GM15510 (cell line): ENCODE measurements around the gene DAZAP2.
A peak's percentile ranks its signal among the peaks of the same experiment; 100 is the strongest.

Source experiments
- POLR2A ChIP-seq: IDR thresholded peaks from 3 replicates; pipeline ENCODE4 v1.6.1; 2011; ENCODE audit warnings: borderline replicate concordance; ENCODE audit not compliant: insufficient read length; ENCODE audit errors: extremely low read depth

DAZAP2 gene

GRCh38 chr12:51209259-51209658, 29.4 kb upstream of the DAZAP2 start:
- TF ChIP-seq POLR2A, result no peak

DNA sequence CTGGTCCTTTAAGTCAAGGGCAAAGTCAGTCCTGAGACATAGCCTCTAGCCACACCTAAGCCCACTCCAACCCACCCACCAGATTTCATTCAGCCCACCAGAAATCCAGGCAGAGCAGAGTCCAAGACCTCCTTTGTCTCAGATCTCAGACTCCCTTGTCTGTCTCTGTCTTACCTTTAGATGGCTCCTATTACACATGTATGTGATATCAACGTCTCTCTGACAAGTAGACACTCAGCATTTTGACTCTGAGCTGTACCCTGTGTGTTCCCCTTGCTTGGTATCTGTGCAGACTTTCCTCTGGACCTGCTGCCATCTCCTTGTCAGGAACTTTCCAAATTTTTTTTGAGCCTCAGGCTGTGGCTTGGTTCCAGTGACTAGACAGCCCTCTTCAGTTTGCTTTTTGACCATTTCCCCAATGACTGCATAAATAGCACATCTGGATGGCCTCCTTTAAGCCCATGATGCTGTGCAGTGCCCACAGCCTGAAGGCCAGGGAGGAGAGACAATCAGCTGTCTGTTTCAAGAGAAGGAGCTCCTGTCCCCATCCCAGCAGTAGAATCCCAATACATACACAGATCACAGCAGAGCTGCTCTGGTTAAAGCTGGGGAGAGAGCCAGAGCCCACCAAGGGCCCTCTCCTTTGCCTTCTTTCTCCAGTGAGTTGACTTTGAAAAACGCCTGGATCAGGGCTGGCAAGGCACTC, 27.8 kb upstream of the DAZAP2 start:
- no peak for TF ChIP-seq POLR2A

- TF ChIP-seq POLR2A, result no peak
Observed at GRCh38 chr12:51214895-51215294, 23.7 kb upstream of the DAZAP2 start.

GRCh38 chr12:51216642-51217041, 22.0 kb upstream of the DAZAP2 start:
- TF ChIP-seq POLR2A, result no peak

- TF ChIP-seq POLR2A, result no peak
Observed at GRCh38 chr12:51217133-51217967, 21.3 kb upstream of the DAZAP2 start.

DNA sequence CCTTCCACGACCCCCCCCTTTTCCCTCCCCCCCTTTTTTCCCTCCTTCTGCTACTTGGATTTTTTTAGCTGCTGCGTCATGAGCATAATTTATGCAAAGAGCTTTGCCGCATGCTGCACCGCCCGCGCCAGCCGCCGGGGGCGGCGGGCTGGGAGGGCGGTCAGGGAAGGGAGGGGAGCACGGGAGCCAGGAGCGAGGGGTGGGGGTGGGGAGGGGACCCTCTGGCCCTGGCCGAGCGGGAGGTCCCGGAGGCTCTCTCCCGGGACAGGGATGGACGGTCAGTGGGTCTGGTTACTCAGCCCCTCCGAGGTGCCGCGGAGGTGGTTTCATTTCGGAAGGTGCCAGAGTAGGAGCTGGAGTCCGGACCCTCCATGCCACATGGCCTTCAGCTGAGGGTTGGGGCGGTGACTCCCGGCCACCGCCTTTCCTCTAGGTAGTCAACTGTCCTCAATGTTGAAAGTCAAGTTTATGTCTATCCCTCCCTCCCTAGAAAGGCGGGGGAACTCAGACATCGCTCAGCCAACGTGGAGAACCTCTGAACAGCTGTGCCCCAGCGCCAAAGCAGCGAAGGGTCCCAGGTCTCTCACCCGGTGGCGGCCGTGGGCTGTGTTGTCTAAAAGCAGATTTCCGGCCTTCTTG, 20.5 kb upstream of the DAZAP2 start, which contains the start of gene POU6F1:
Gene POU6F1 (minus strand): TSS at position 95 of the 639 bp plus-strand sequence. CDS start 11,226 bp downstream, outside the sequence.
- peak; percentile 33 for TF ChIP-seq POLR2A

- no peak for TF ChIP-seq POLR2A
Observed at GRCh38 chr12:51218607-51219161, 19.9 kb upstream of the DAZAP2 start.

DNA sequence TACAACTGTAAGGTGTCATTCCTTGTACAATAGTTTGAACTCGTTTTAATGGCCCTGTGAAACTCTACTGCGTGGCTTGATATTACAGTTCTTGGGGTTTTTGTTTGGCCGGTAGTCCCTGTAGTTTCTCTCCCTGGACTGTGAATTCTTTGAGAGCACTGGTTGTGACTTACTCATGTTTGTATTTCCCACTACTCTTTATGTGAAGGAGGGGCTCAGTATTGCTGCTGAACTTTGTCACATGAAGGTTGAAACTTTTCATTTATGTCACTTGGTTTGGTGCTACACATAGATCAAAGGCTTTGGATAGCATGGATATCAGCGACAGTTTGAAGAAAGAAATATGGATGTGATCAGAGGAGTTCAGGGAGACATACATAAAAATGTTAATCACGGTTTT, 19.3 kb upstream of the DAZAP2 start:
- TF ChIP-seq POLR2A, result no peak

GRCh38 chr12:51222461-51222860, 16.2 kb upstream of the DAZAP2 start:
- TF ChIP-seq POLR2A, result no peak

GRCh38 chr12:51224625-51225024, 14.0 kb upstream of the DAZAP2 start:
- TF ChIP-seq POLR2A, result no peak

DNA sequence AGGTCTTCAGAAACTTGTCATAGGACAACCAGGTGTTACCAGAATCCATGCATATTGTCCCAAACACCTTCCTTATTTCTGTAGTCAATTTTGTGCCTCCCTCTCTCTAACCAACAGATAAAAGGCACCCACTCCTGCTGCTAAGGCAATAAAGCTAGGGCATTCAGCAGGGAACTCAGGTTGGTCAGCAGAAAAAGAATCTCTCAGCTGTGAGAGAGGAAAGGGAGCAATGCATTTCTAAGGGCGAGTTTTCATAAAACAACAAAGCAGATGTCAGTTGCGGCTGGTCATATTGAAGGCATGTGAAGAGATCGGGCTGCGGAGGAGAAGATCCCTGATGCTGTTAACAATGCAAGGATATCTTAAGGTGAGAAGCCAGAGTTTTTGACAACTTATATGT, 13.4 kb upstream of the DAZAP2 start:
- TF ChIP-seq POLR2A, result no peak

DNA sequence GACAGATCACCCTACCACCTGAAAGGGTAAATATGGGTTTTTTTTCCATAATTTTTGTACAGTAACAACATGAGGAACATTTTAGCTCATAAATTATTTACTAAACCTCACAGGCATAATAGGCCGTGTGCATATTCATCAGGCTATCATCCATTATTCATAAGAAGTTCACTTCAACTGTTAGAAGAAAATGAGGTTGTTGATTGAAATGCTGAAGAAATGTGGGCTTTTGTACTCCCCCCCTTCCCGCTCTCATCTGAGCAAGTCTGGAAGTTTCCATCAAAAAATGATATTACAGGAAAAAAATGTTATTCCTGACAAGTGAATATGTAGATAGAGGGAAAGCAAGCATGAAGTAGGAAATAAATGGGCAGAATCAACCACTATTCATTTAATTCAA, 12.9 kb upstream of the DAZAP2 start:
- no peak for TF ChIP-seq POLR2A

GRCh38 chr12:51227962-51228361, 10.7 kb upstream of the DAZAP2 start:
- no peak for TF ChIP-seq POLR2A

GRCh38 chr12:51229116-51229809, 9.4 kb upstream of the DAZAP2 start:
- TF ChIP-seq POLR2A, result no peak
